Activated T-cell treated with anti-CD3 and anti-CD28 coated beads, Interleukin-2, amount 50 U/mL, for 1 hour (primary cell): ENCODE data around the gene EPHB2.

Experiments
- DNase-seq: peaks from one replicate; pipeline ENCODE4 v3.0.0-alpha.2; 2020

The EPHB2 gene

GRCh38 chr1:22865736-22866135 lies 155.1 kb downstream of the EPHB2 start:
- DNase-seq: no peak

DNA sequence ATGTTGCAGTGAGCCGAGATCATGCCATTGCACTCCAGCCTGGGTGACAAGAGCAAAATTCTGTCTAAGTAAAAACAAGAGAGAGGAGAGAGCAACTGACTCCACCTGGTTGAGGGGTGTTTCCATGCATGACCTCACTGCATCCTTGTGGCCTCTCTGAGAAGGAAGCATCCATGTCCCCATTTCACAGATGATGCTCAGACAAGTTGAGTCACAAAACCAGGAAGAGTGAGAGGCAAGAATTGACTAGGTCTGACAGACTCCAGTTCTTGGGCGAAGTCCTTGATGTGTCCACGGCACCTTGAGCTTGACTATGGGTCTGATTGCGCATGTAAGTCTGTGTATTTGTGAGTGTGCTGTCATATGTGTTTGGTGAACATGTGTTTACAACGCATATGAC lies 156.2 kb downstream of the EPHB2 start:
- no peak for DNase-seq

DNA sequence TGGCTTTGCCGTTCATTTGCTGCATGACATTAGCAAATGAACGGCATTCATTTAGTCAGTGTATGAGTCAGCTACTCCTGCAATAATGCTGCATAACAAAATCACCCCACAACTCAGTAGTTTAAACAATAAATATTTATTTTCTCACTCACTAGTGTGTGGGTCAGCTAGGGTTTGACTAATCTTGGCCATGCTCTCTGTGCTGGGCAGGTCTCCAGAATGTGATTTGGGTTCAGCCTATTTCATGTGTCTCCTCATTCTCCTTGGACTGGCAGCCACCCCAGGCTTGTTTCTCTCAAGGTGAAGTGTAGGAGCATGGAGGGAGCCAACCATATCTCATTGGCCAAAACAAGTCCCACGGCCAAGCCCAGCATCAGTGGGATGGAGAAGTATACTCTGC lies 157.7 kb downstream of the EPHB2 start:
- no peak for DNase-seq

- no peak for DNase-seq
Observed at GRCh38 chr1:22869325-22869724, 158.7 kb downstream of the EPHB2 start.

DNA sequence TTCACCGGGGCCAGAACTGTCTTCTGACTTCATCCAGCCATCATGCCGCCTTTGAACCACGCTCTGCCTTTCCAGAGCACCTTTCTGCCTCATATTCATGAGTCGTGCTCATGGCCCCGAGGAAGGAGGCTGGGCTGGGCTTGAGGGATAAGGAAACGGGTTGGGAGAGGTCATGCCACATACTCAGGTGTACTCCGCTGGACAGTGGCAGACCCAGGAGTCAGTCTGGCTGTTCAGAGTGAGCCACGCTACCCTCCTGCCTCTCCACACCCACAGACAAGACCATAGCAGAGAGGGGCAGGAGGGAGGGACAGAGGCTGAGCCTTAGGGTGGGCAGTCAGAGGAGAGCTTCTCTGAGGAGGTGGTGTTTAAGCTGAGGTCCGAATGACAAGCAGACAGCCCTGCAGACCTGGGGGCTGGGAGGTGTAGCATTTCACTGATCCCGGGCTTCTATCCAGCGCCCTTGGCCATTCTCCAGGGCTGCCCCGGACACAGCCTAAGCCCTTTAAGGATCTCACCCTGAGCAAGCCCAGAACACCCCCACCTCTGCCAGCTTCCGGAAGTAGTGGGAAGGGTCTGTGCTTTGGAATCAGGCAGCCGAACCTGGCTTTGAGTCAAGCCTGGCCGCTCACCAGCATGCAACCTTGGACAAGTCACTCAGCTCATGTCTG lies 159.7 kb downstream of the EPHB2 start:
- DNase-seq: no peak

DNA sequence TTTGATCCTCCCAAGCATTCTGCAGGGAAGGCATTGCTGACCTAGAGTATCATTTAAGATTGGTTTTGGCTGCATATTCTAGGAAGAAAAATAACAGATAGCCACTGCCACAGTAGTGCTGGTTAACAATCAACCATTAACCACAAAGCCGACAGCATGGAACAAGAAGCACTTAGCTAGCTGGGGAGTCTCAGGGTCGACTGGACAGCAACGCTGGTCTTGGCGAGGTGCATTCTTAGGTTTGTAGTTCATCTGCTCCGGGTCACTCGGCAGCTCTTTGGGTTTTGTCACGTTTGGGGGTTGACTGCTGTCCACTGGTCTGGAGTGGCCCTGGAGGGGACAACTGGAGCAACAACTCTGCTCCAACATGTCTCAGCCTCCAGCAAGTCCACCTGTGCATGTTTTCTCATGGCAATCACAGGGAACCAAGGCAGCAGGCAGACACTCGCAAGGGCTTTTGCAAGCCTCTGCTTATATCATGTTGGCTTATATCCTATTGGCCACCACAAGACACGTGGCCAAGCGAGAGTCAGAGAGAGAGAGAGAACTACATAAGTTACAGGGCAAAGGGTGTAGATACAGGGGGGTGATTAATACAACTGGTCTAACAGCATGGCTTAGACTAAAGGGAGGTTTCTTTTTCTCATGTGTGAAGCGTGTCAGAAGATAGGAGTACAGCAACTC lies 162.5 kb downstream of the EPHB2 start:
- DNase-seq: no peak

- no peak for DNase-seq
Observed at GRCh38 chr1:22874785-22875184, 164.1 kb downstream of the EPHB2 start.

GRCh38 chr1:22875241-22875640 lies 164.6 kb downstream of the EPHB2 start:
- DNase-seq: no peak

GRCh38 chr1:22875841-22876240 lies 165.2 kb downstream of the EPHB2 start:
- DNase-seq: no peak

GRCh38 chr1:22876359-22877111 lies 165.9 kb downstream of the EPHB2 start:
- DNase-seq: no peak

DNA sequence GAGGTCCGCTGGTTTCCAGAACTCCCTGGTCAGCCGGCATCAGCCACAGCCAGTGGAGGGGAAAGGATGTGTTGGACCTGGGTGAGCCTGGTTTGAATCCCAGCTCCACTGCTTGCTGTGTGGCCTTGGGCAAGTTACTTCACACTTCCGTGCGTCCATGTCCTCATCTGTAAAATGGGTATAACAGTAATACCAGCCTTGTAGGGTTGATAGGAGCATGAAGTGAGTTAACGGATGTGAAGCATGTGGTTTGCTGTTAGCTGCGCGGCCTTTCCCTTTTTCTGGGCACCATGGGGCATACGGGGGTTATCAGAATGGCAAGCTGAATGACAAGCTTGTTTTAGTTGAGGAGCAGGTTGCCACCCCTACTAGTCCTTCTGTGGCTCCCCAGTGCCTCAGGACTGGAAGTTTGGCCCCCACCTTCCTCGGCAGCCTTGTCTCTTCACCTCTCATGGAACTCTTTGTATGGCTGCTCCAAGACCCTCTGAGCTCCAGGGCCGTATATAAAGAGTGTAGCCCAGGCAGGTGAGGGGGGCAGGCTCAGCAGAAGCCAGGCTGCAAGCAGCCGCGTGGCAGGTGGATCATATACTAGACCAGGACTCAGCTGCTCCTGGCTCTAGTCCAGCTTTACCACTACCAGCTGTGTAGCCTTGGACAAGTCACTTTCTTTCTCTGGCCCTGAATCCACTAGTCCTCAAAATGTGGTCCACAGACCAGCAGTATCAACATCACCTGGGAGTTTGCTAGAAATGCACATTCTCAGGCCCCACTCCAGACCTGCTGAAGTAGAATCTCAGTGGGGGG lies 166.7 kb downstream of the EPHB2 start:
- DNase-seq: no peak

- DNase-seq: no peak
Observed at GRCh38 chr1:22877980-22878379, 167.3 kb downstream of the EPHB2 start.

- no peak for DNase-seq
Observed at GRCh38 chr1:22878626-22879025, 168.0 kb downstream of the EPHB2 start.

- no peak for DNase-seq
Observed at GRCh38 chr1:22879445-22879844, 168.8 kb downstream of the EPHB2 start.

- no peak for DNase-seq
Observed at GRCh38 chr1:22880174-22880601, 169.5 kb downstream of the EPHB2 start.

DNA sequence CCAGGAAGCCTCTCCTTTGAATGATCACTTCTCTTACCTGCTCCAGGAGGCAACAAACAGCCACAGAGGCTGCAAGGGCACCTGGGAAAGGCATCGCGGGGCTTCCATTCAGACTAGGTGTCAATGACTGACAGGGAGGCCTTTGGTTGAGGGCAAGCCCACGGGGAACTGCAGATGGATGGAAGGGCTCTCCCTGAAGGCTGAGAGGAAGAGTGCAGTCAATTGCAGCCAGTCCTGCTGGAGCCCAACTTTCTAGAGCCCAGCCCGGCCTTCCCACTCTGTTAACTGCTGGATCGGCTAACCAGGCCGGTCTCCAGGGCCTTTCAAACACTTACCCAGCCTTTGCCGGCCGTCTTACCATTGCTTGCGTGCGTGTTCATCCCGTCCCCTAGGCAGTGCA lies 172.8 kb downstream of the EPHB2 start:
- no peak for DNase-seq

- no peak for DNase-seq
Observed at GRCh38 chr1:22884806-22885530, 174.3 kb downstream of the EPHB2 start.

GRCh38 chr1:22886211-22886610 lies 175.6 kb downstream of the EPHB2 start:
- no peak for DNase-seq

DNA sequence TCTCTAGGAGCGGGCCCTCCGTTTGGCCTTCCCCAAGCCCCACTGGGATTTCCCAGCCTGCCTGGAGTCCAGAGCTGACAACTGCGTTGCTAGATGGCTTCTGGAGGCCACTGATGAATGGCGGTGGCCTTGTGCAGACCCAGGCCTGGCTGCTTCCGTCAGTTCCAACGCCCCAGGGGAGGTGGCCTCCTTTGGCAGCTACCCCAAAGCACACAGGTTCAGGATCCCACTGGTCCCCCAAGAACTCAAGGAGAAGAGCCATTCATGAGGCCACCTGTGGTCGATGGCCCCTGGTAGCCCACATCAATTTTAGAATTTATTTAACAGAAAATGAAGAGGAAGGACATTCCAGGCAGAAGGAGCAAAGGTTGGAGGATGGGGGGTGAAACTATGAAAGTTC lies 176.9 kb downstream of the EPHB2 start:
- DNase-seq: no peak

DNA sequence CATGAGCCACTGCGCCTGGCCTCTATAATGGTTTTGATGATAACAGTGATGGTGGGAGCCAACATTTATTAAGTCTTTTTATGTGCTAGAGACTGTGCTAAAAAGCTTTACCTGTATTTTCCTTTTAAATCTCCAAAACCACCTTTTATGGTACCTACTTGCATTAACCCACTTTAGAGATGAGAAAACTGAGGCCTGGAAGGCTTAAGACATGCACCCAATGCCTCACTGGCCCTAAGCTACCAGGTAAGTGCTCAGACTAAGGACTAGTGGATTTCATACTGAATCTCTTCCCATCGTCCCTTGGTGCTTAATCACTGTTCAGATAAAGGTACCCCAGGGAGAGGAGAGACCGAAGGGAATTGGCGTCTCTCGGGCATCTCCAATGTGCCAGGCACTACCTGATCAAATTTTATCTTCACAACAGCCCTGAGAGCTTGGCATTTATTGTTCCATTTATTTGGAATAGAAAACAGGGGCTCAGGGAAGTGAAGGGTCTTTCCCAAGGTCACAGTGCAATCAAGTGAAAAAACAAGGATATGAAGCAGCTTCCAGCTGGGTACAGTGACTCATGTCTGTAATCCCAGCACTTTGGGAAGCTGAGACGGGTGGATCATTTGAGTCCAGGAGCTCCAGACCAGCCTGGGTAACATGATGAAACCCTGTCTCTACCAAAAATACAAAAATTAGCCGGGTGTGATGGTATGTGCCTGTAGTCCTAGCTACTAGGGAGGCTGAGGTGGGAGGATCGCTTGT lies 177.9 kb downstream of the EPHB2 start:
- DNase-seq: no peak

DNA sequence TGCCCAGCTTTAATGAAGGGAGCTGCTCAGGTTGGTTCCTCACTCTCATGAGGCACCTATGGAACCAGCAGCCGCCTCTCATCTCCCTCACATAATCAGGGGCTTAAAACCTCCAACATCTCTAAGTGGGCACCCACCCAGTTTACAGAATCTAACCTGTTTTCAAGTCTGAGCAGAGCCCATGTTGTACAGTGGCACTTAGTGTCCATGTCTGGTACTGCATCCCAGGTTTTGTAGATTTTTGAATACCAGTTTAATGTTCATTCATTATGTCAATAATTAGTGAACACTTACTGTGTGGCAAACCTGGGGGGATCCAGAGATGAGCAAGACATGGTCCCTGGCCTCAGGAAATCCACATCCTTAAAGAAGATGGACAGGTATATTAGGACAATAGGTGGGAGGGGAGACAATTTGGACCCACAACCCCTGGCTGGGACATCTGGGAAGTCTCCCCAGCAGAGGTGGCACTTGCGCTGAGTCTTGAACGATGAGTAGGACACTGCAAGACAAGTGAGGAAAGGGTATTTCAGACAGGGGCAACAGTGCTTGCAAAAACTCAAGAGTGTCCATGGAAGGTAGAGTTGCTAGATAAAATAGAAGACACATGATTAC lies 178.7 kb downstream of the EPHB2 start:
- no peak for DNase-seq
